Kasumi-1 (cell line): ENCODE data around the gene STXBP1.

ENCODE experiments used
- DNase-seq, 2 experiments: peaks; one replicate each; lab custom pipeline; 2025; lab: John Stamatoyannopoulos, UW

STXBP1 gene

GRCh38 chr9:127658428-127658827 lies 46.4 kb downstream of the STXBP1 start:
- DNase-seq: no peak

- DNase-seq: no peak
Observed at GRCh38 chr9:127660886-127661741, 49.0 kb downstream of the STXBP1 start.

- DNase-seq: no peak
Observed at GRCh38 chr9:127662617-127663016, 50.5 kb downstream of the STXBP1 start.

- DNase-seq: no peak
Observed at GRCh38 chr9:127664324-127664677, 52.2 kb downstream of the STXBP1 start.

GRCh38 chr9:127664678-127665507 lies 52.8 kb downstream of the STXBP1 start:
- DNase-seq: no peak

GRCh38 chr9:127667127-127667844 lies 55.2 kb downstream of the STXBP1 start:
- DNase-seq: no peak

- no peak for DNase-seq
Observed at GRCh38 chr9:127667906-127668305, 55.8 kb downstream of the STXBP1 start.

- no peak for DNase-seq
Observed at GRCh38 chr9:127673234-127673633, 61.2 kb downstream of the STXBP1 start.

- DNase-seq: no peak
Observed at GRCh38 chr9:127676638-127677037, 64.6 kb downstream of the STXBP1 start.

- no peak for DNase-seq
Observed at GRCh38 chr9:127679506-127679905, 67.4 kb downstream of the STXBP1 start.

- DNase-seq: no peak
Observed at GRCh38 chr9:127680226-127680625, 68.1 kb downstream of the STXBP1 start.

- no peak for DNase-seq
Observed at GRCh38 chr9:127680846-127681245, 68.8 kb downstream of the STXBP1 start.

GRCh38 chr9:127682351-127683136 lies 70.5 kb downstream of the STXBP1 start:
- DNase-seq: no peak

GRCh38 chr9:127683723-127684122 lies 71.6 kb downstream of the STXBP1 start:
- no peak for DNase-seq

- DNase-seq: no peak
Observed at GRCh38 chr9:127684576-127684975, 72.5 kb downstream of the STXBP1 start.

- DNase-seq: no peak
Observed at GRCh38 chr9:127686461-127687393, 74.7 kb downstream of the STXBP1 start.

GRCh38 chr9:127689329-127690000 lies 77.4 kb downstream of the STXBP1 start:
- DNase-seq: no peak

GRCh38 chr9:127690735-127691134 lies 78.7 kb downstream of the STXBP1 start:
- no peak for DNase-seq

GRCh38 chr9:127692071-127692470 lies 80.0 kb downstream of the STXBP1 start:
- DNase-seq: no peak

- DNase-seq: no peak
Observed at GRCh38 chr9:127693143-127693542, 81.1 kb downstream of the STXBP1 start.
